Measurements from ENCODE around the gene KEL. TPM values are rescaled to one million over a fixed set of nuclear protein-coding genes. Genes with fewer than 3 reads are reported as not detected.

Gene KEL
- total and polyA plus RNA-seq, 2 donors (not counting 3 experiments of a cell fraction or from before 2014, with no cell fraction given): 0.30 to 1.2 TPM

GRCh38 chr7:143000648-143001047 is 38.5 kb upstream of the KEL start:
- Histone ChIP-seq H3K79me2 (ENCODE audit: control insufficient read depth, insufficient read depth, low read length) (no peaks in the 10 kb centered on the region), H3K4me3 (replicated peaks in 1 of 3; ENCODE audit: insufficient read depth in 1 of 3, low read depth in 1 of 3, low read length in 3 of 3) (no peak overlapping the region), H2AFZ (ENCODE audit: low read depth, low read length) (no peak overlapping the region), H3K36me3 (ENCODE audit: control insufficient read depth in 2 of 2, extremely low read depth in 1 of 2, insufficient read depth in 2 of 2, low read length in 2 of 2) (no peaks in the 10 kb centered on the region), H3K9me3 (replicated peaks; ENCODE audit: control insufficient read depth, insufficient read depth, low read length) (no peaks in the 10 kb centered on the region), H3K27me3 (ENCODE audit: control insufficient read depth in 2 of 2, insufficient read depth in 2 of 2, low read length in 2 of 2) (peaks cover 8 to 13% of the 10 kb centered on the region in 2 experiments), H3K9ac (replicated peaks; ENCODE audit: extremely low read depth, insufficient read depth, low read length) (no peak overlapping the region), H3K4me2 (ENCODE audit: insufficient read depth, low read length) (no peak overlapping the region), H4K20me1 (replicated peaks; ENCODE audit: control insufficient read depth, extremely low read depth, insufficient read depth, low read length) (no peaks in the 10 kb centered on the region), H3K9me1 (replicated peaks; ENCODE audit: control insufficient read depth, extremely low read depth, insufficient read depth, low read length) (no peaks in the 10 kb centered on the region), H3K4me1 (ENCODE audit: control insufficient read depth, extremely low read depth, insufficient read depth, low read length) (peaks cover 3% of the 10 kb centered on the region), H3K27ac (ENCODE audit: insufficient read depth, low read depth, low read length) (no peak overlapping the region)
- no peak for FAIRE-seq
- DNase-seq (ENCODE audit: low read depth, low spot score): no peak
- dilution Hi-C loops (cut with MboI; ENCODE audit: extremely low pct_ligation_motif_present, low sequenced_read_pairs) (loop anchor here (25.0 kb wide), 1 partner anchor 212 kb away; the partner anchor contains the start of gene TAS2R40), intact Hi-C loops (cut with micrococcal nuclease) (no loop called here)
- CTCF ChIA-PET: interaction anchor here (2.2 to 26.4 kb wide), 9 partner anchors 8 to 522 kb away, joined by 7 to 967 read pairs (median 31); partner anchors contain the start of genes EPHB6 and TAS2R40
- BruUV-seq (replicated peaks): no TSS peak
- TF ChIP-seq GATA2 (IDR thresholded peaks at IDR 0.05; ENCODE audit: insufficient read depth, insufficient read length, low read depth, low read length): no peak
- TF ChIP-seq JUN (IDR thresholded peaks at IDR 0.05; ENCODE audit: borderline replicate concordance, insufficient read depth, insufficient read length, low read depth): no peak
- no peak for TF ChIP-seq POLR2AphosphoS5 (IDR thresholded peaks at IDR 0.05; ENCODE audit: insufficient read depth, low read depth, low read length)
- TF ChIP-seq POLR2A (IDR thresholded peaks at IDR 0.05; ENCODE audit: low read depth, low read length): no peak
- TF ChIP-seq FOS (IDR thresholded peaks at IDR 0.05; ENCODE audit: borderline replicate concordance, insufficient read depth, low read length): no peak
- TF ChIP-seq MAX (IDR thresholded peaks at IDR 0.05; ENCODE audit: insufficient read depth, insufficient read length): no peak
- TF ChIP-seq MYC (IDR thresholded peaks at IDR 0.05; ENCODE audit: low read depth, low read length): no peak
- TF ChIP-seq EZH2 (IDR thresholded peaks at IDR 0.05; ENCODE audit: borderline replicate concordance, low read depth, low read length, severe bottlenecking): no peak
- TF ChIP-seq CTCF (IDR thresholded peaks at IDR 0.05; ENCODE audit: extremely low read depth in 1 of 2, insufficient read depth in 1 of 2, low read depth in 1 of 2, low read length in 2 of 2): no peak
- POLR2A ChIA-PET: no interaction called here
